Tibial nerve (tissue), 4 donors: Measurements from ENCODE around the gene ALX4. TPM values are rescaled to one million over a fixed set of nuclear protein-coding genes. Genes with fewer than 3 reads are reported as not detected.

Experiments used
- DNase-seq, 2 donors: peaks; one replicate each; pipeline ENCODE4 v3.0.0-alpha.2; 2019; ENCODE audit warnings: low spot score in 2 of 2
- H3K27ac ChIP-seq, 4 donors: fragments of 200-600 bp; sonication (generic) in 3 of 4; one replicate each; pipeline ENCODE4 v1.5.1; 2017 to 2019; ENCODE audit warnings: mild to moderate bottlenecking in 1 of 4
- H3K27me3 ChIP-seq, 2 donors: fragments of 200-600 bp; sonication (generic) in 1 of 2; one replicate each; pipeline versions ENCODE4 v1.5.1 to v1.6.0; 2017 to 2019
- H3K36me3 ChIP-seq, 3 donors: fragments of 200-600 bp; sonication (generic); one replicate each; pipeline ENCODE4 v1.5.1; 2018 to 2019
- H3K4me1 ChIP-seq, 4 donors: fragments of 200-600 bp; sonication (generic) in 3 of 4; one replicate each; pipeline ENCODE4 v1.5.1; 2017 to 2019
- H3K4me3 ChIP-seq, 4 donors: fragments of 200-600 bp; sonication (generic) in 3 of 4; one replicate each; pipeline ENCODE4 v1.5.1; 2017 to 2019; ENCODE audit warnings: mild to moderate bottlenecking in 1 of 4, moderate library complexity in 1 of 4
- H3K9me3 ChIP-seq, 4 donors: fragments of 200-600 bp; sonication (generic) in 3 of 4; one replicate each; pipeline ENCODE4 v1.5.1; 2017 to 2019
- CTCF ChIP-seq, 5 experiments: fragments of 200-600 bp in 3 of 5; fragments of 450-650 bp in 2 of 5; sonication (generic) in 3 of 5; IDR thresholded peaks; one replicate each; pipeline ENCODE4 v1.5.1; 2016 to 2019; ENCODE audit warnings: antibody characterized with exemption in 5 of 5, mild to moderate bottlenecking in 3 of 5, moderate library complexity in 2 of 5
- EP300 ChIP-seq, 2 donors: sonication (generic); formaldehyde crosslinking; IDR thresholded peaks; one replicate each; pipeline ENCODE4 v1.6.1; 2017; ENCODE audit warnings: antibody characterized with exemption in 2 of 2, mild to moderate bottlenecking in 1 of 2
- POLR2A ChIP-seq, 2 donors: fragments of 450-650 bp; IDR thresholded peaks; one replicate each; pipeline ENCODE4 v1.6.1; 2017; ENCODE audit warnings: antibody characterized with exemption in 2 of 2, mild to moderate bottlenecking in 2 of 2, moderate library complexity in 2 of 2
- WGBS, 2 donors: methylation state at CpG; one replicate each; pipeline ENCODE4 v1.1.5; 2018; 5-methylcytosine and 5-hydroxymethylcytosine counted together
- total RNA-seq, 4 donors: library from RNA; depleted of rRNA; stranded (reverse); fragments of >200 nt; gene quantifications; one replicate each; pipeline ENCODE4 v1.1.0, GENCODE V29; 2016

Gene ALX4
- total RNA-seq, 4 donors from 2014 or later, result under 0.01 to 0.30 (median 0.22) TPM; not detected in 1

DNA sequence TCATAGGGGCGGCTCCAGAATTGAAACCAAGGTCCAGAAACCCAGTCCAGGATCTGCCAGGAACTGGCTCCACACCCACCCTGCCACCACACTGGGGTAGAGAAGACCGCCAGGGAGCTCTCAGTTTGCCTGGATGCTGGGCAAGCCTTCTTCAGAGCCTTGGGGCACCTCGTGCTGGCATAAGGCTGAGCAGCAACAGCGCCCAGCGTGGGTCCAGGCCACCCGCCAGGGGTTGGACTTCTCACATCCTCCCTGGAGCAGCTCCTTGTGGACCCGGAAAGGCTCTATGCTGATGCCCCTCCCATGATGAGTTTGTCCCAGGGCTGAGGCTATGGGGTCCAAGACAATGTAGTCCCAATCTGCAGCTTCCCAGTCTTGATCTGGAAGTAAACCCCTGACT is 29.7 kb downstream of the ALX4 start:
- no peak for DNase-seq
- 80 to 100% methylated on average over 3 to 7 of the region's 7 CpGs for WGBS, 2 donors
- Histone ChIP-seq H3K4me3 (no peak overlapping the region), H3K4me1 (peaks cover 0 to 14% (median 0%) of the 10 kb centered on the region in 4 donors), H3K9me3 (no peaks in the 10 kb centered on the region), H3K27me3 (no peaks in the 10 kb centered on the region), H3K27ac (no peak overlapping the region), H3K36me3 (no peaks in the 10 kb centered on the region)
- TF ChIP-seq EP300 (IDR thresholded peaks at IDR 0.05), result no peak
- no peak for TF ChIP-seq CTCF (IDR thresholded peaks at IDR 0.05)
- TF ChIP-seq POLR2A (IDR thresholded peaks at IDR 0.05), result no peak

DNA sequence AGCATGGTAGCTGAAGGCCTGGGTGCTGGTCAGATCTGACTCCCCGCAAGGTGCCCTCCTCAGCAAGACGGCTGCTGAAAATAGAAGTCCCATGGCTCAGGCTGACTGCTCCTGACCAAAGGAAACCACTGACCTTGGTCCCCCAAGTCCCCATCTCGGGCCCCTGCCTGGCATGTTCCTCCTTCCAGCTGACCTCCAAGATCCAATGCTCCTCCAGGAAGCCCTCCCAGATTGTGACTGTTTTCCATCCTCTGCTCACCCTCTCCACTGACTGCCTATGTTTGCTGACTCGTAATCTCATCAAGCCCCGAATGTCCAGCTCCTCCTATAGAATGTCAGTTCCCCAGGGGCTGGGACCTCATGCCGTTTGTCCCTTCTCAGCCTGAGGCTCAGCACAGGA is 30.5 kb downstream of the ALX4 start:
- Histone ChIP-seq H3K4me3 (no peak overlapping the region), H3K4me1 (peaks cover 0 to 14% (median 0%) of the 10 kb centered on the region in 4 donors), H3K9me3 (no peaks in the 10 kb centered on the region), H3K27ac (no peak overlapping the region), H3K27me3 (no peaks in the 10 kb centered on the region), H3K36me3 (no peaks in the 10 kb centered on the region)
- WGBS, 2 donors, result 74 to 82% methylated on average over 6 of the region's 6 CpGs
- no peak for DNase-seq
- TF ChIP-seq EP300 (IDR thresholded peaks at IDR 0.05), result no peak
- no peak for TF ChIP-seq CTCF (IDR thresholded peaks at IDR 0.05)
- no peak for TF ChIP-seq POLR2A (IDR thresholded peaks at IDR 0.05)

GRCh38 chr11:44277196-44278090 is 32.5 kb downstream of the ALX4 start:
- H3K4me3 ChIP-seq, result no peak overlapping the region
- no peak overlapping the region for H3K27ac ChIP-seq
- H3K4me1 ChIP-seq, result peaks cover 0 to 14% (median 0%) of the 10 kb centered on the region in 4 donors
- no peak for TF ChIP-seq EP300 (IDR thresholded peaks at IDR 0.05)
- TF ChIP-seq CTCF (IDR thresholded peaks at IDR 0.05), result no peak
- TF ChIP-seq POLR2A (IDR thresholded peaks at IDR 0.05), result no peak
- no peaks in the 10 kb centered on the region for H3K27me3 ChIP-seq
- WGBS, 2 donors, result 74 to 84% methylated on average over 18 of the region's 18 CpGs
- no peaks in the 10 kb centered on the region for H3K36me3 ChIP-seq
- H3K9me3 ChIP-seq, result no peaks in the 10 kb centered on the region
- DNase-seq, result no peak

- no peaks in the 10 kb centered on the region for H3K9me3 ChIP-seq
- no peak for DNase-seq
- 80 to 83% methylated on average over 7 of the region's 7 CpGs for WGBS, 2 donors
These were observed 33.9 kb downstream of the ALX4 start for GRCh38 chr11:44275961-44276550.

DNA sequence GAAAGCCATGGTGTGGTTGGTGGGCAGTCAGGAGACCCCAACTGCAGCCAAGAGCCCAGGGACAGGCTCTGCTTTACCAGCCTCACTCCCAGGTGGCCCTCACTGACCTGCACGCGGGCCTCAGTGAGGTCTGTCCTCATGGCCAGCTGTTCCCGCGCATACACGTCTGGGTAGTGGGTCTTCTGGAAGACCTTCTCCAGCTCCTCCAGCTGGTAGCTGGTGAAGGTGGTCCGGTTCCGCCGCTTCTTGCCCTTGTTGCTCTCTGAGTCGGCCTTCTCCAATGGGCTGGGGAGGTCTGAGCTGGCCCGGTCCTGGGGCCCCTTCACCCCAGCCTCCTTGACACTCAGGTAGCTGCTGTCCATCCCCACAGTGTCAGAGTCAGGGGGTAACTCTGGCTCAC is 34.7 kb downstream of the ALX4 start:
- Histone ChIP-seq H3K36me3 (no peaks in the 10 kb centered on the region), H3K27me3 (no peaks in the 10 kb centered on the region), H3K4me3 (no peak overlapping the region), H3K9me3 (no peaks in the 10 kb centered on the region), H3K4me1 (peaks cover 0 to 19% (median 0%) of the 10 kb centered on the region in 4 donors), H3K27ac (no peak overlapping the region)
- 88 to 97% methylated on average over 4 to 10 of the region's 10 CpGs for WGBS, 2 donors
- no peak for DNase-seq
- TF ChIP-seq POLR2A (IDR thresholded peaks at IDR 0.05) (no peak), EP300 (IDR thresholded peaks at IDR 0.05) (no peak), CTCF (IDR thresholded peaks at IDR 0.05) (no peak)

More at GRCh38 chr11:44275961-44276550, 33.9 kb downstream of the ALX4 start:
- Histone ChIP-seq H3K4me1 (peaks cover 0 to 14% (median 0%) of the 10 kb centered on the region in 4 donors), H3K27me3 (no peaks in the 10 kb centered on the region), H3K4me3 (no peak overlapping the region), H3K27ac (no peak overlapping the region), H3K36me3 (no peaks in the 10 kb centered on the region)
- TF ChIP-seq EP300 (IDR thresholded peaks at IDR 0.05) (no peak), POLR2A (IDR thresholded peaks at IDR 0.05) (no peak)
